GM12878 (cell line): Measurements from ENCODE around the gene IGHMBP2. TPM values are rescaled to one million over a fixed set of nuclear protein-coding genes. Genes with fewer than 3 reads are reported as not detected.

Source experiments
- ATAC-seq: fragments of 200-7000 bp; cut with Tn5 transposase; 3 replicates; pipeline ENCODE4 v1.9.1; 2020; ENCODE audit warnings: mild to moderate bottlenecking, moderate library complexity
- BruUV-seq: library from RNA; stranded (reverse); fragments of 400-500 nt; replicated peaks from 2 replicates; lab custom pipeline; 2021; lab: Mats Ljungman, UMichigan
- CTCF ChIA-PET: fragments of 300-600 bp; sonication (Branson Sonifier 250); formaldehyde crosslinking; extraction: SDS; loops from one replicate; lab custom pipeline; 2021; ENCODE audit warnings: inconsistent platforms; lab: Yijun Ruan, JAX
- POLR2A ChIA-PET: fragments of 350-600 bp; formaldehyde crosslinking; extraction: SDS; loops from one replicate; lab custom pipeline; 2021; ENCODE audit warnings: inconsistent platforms; lab: Charles Lee
- RAD21 ChIA-PET: fragments of 300-600 bp; sonication (Branson Sonifier 250); formaldehyde crosslinking; loops from one replicate; lab custom pipeline; 2023; ENCODE audit warnings: antibody characterized with exemption; ENCODE audit not compliant: unreplicated experiment; lab: Charles Lee
- SMC1A ChIA-PET: fragments of 300-600 bp; sonication (Branson Sonifier 250); formaldehyde crosslinking; loops from one replicate; lab custom pipeline; 2023; ENCODE audit not compliant: unreplicated experiment, uncharacterized antibody; lab: Charles Lee
- DNase-seq: peaks from one replicate; pipeline ENCODE4 v3.0.0-alpha.2; 2011; ENCODE audit warnings: low read depth, low spot score
- FAIRE-seq: peaks from 3 replicates; lab custom pipeline; 2011; peaks lifted over from hg19 to GRCh38; lab: Jason Lieb, UNC
- H2AFZ ChIP-seq: 2 replicates; pipeline ENCODE4 v1.6.0; 2011; ENCODE audit warnings: low read depth, low read length, control low read depth; ENCODE audit not compliant: control insufficient read depth
- H3K27ac ChIP-seq: 2 replicates; pipeline ENCODE4 v1.5.1; 2011; ENCODE audit warnings: control low read depth; ENCODE audit not compliant: control insufficient read depth, insufficient read depth
- H3K27me3 ChIP-seq, 2 experiments: replicated peaks in 1 of 2; 2 replicates each; pipeline versions ENCODE4 v1.6.0 to v1.6.1; 2011; ENCODE audit warnings: low read length in 1 of 2; ENCODE audit not compliant: control insufficient read depth in 2 of 2, insufficient read depth in 2 of 2
- H3K36me3 ChIP-seq, 2 experiments: 2 replicates each; pipeline ENCODE4 v1.5.1; 2011; ENCODE audit warnings: low read length in 1 of 2; ENCODE audit not compliant: control insufficient read depth in 2 of 2, insufficient read depth in 2 of 2
- H3K4me1 ChIP-seq: 2 replicates; pipeline ENCODE4 v1.6.1; 2011; ENCODE audit warnings: mild to moderate bottlenecking, low read length, moderate library complexity, mixed read lengths; ENCODE audit not compliant: control insufficient read depth, insufficient read depth
- H3K4me2 ChIP-seq: 2 replicates; pipeline ENCODE4 v1.6.0; 2011; ENCODE audit warnings: control low read depth; ENCODE audit not compliant: control insufficient read depth, insufficient read depth
- H3K4me3 ChIP-seq: fragments of 200-600 bp; sonication (generic); 2 replicates; pipeline ENCODE4 v1.5.1; 2016
- H3K79me2 ChIP-seq: 2 replicates; pipeline ENCODE4 v1.6.0; 2011; ENCODE audit warnings: low read length; ENCODE audit not compliant: control insufficient read depth, insufficient read depth
- H3K9ac ChIP-seq: 2 replicates; pipeline ENCODE4 v1.8.0; 2011; ENCODE audit warnings: low read length, control low read depth, mixed read lengths; ENCODE audit not compliant: control insufficient read depth, insufficient read depth
- H3K9me3 ChIP-seq: replicated peaks from 3 replicates; pipeline ENCODE4 v1.5.1; 2011; ENCODE audit warnings: mild to moderate bottlenecking, low read length; ENCODE audit not compliant: control insufficient read depth, insufficient read depth
- H4K20me1 ChIP-seq: 2 replicates; pipeline ENCODE4 v1.6.0; 2011; ENCODE audit not compliant: control insufficient read depth, insufficient read depth
- EP300 ChIP-seq, 2 experiments: fragments of 150-350 bp in 1 of 2; IDR thresholded peaks; 2 replicates each; pipeline ENCODE4 v1.6.1; 2011 to 2012; ENCODE audit warnings: low read depth in 2 of 2, low read length in 2 of 2, borderline replicate concordance in 1 of 2, improper control_type of control experiment in 1 of 2, inconsistent platforms in 1 of 2; ENCODE audit not compliant: control insufficient read depth in 1 of 2
- GABPA ChIP-seq: IDR thresholded peaks from 2 replicates; pipeline ENCODE4 v1.6.1; 2014; ENCODE audit warnings: antibody characterized with exemption, low read depth, mild to moderate bottlenecking, inconsistent platforms
- LARP7 ChIP-seq: fragments of 450-650 bp; IDR thresholded peaks from 2 replicates; pipeline ENCODE4 v1.6.1; 2017; ENCODE audit warnings: mild to moderate bottlenecking
- MTA3 ChIP-seq: IDR thresholded peaks from 2 replicates; pipeline ENCODE4 v1.6.1; 2012; ENCODE audit warnings: low read length, inconsistent platforms, borderline replicate concordance
- NFIC ChIP-seq: IDR thresholded peaks from 2 replicates; pipeline ENCODE4 v1.6.1; 2012; ENCODE audit warnings: low read depth, mild to moderate bottlenecking, inconsistent platforms, low read length, moderate library complexity
- PML ChIP-seq: IDR thresholded peaks from 2 replicates; pipeline ENCODE4 v1.6.1; 2012; ENCODE audit warnings: low read length, inconsistent platforms
- RAD51 ChIP-seq: fragments of 450-650 bp; IDR thresholded peaks from 2 replicates; pipeline ENCODE4 v1.6.1; 2016; ENCODE audit warnings: moderate library complexity, mild to moderate bottlenecking, inconsistent platforms
- SIX5 ChIP-seq: IDR thresholded peaks from 2 replicates; pipeline ENCODE4 v1.6.1; 2011; ENCODE audit warnings: mild to moderate bottlenecking, low read depth, low read length, moderate library complexity; ENCODE audit not compliant: severe bottlenecking
- SUZ12 ChIP-seq: fragments of 200-600 bp; sonication (generic); IDR thresholded peaks from one replicate; pipeline ENCODE4 v1.6.1; 2018; ENCODE audit warnings: antibody characterized with exemption, mild to moderate bottlenecking; ENCODE audit not compliant: unreplicated experiment
- TCF3 ChIP-seq: IDR thresholded peaks from 2 replicates; pipeline ENCODE4 v1.6.1; 2012; ENCODE audit warnings: low read depth, mild to moderate bottlenecking, low read length, borderline replicate concordance; ENCODE audit not compliant: insufficient read depth
- WRNIP1 ChIP-seq: IDR thresholded peaks from 2 replicates; pipeline ENCODE4 v1.6.1; 2011; ENCODE audit warnings: low read depth, low read length, improper control_type of control experiment, borderline replicate concordance
- ZNF384 ChIP-seq: IDR thresholded peaks from 2 replicates; pipeline ENCODE4 v1.6.1; 2012; ENCODE audit warnings: low read depth, mild to moderate bottlenecking, low read length, improper control_type of control experiment, borderline replicate concordance
- ZSCAN29 ChIP-seq: fragments of 450-650 bp; IDR thresholded peaks from 2 replicates; pipeline ENCODE4 v1.6.1; 2017; ENCODE audit warnings: mild to moderate bottlenecking, moderate library complexity
- WGBS: methylation state at CpG from one replicate; pipeline ENCODE4 v1.1.6; 2016; ENCODE audit warnings: low lambda C conversion rate; ENCODE audit not compliant: insufficient replicate concordance, insufficient coverage; ENCODE audit errors: missing lambda C conversion rate; 5-methylcytosine and 5-hydroxymethylcytosine counted together
- in situ Hi-C: fragments of 300-500 bp; cut with MboI; formaldehyde crosslinking; loops from 9 replicates; pipeline ENCODE4 v1.14.3; 2018; ENCODE audit warnings: mixed read lengths
- intact Hi-C: fragments of 100-400 bp; cut with micrococcal nuclease; formaldehyde crosslinking; loops from one replicate; pipeline ENCODE4 v1.14.2; 2022; ENCODE audit not compliant: unreplicated experiment
- polyA plus RNA-seq, 11 experiments: library from polyadenylated mRNA; depleted of rRNA in 4 of 11; unstranded in 6 of 11; stranded (reverse) in 5 of 11; fragments of >200 nt; fragmentation: Nextera tagmentation in 4 of 11; fragmentation: Illumina TruSeq in 1 of 11; extraction: Ambion mirVana in 4 of 11; extraction: Trizol in 1 of 11; gene quantifications; 1 replicate in 1 of 11; 2 replicates in 10 of 11; pipeline versions ENCODE4 v1.2.1 to v1.2.3, GENCODE V29; 2011 to 2016; ENCODE audit warnings: inconsistent platforms in 2 of 11, missing spikeins in 2 of 11, low read depth in 1 of 11
- total RNA-seq, 4 experiments: library from RNA; depleted of rRNA in 3 of 4; stranded (reverse); fragments of >200 nt in 3 of 4; fragmentation: Illumina TruSeq in 1 of 4; extraction: Trizol in 1 of 4; gene quantifications; 2 replicates each; pipeline versions ENCODE4 v1.2.1 to v1.2.3, GENCODE V29; 2013 to 2021
- TF ChIP-seq, protein P1 (sequence below): IDR thresholded peaks from 2 replicates; pipeline ENCODE4 v1.6.1; 2011; ENCODE audit warnings: low read depth, mild to moderate bottlenecking, low read length, moderate library complexity, borderline replicate concordance; ENCODE audit errors: extremely low read depth
- TF ChIP-seq, protein P2 (sequence below): fragments of 450-650 bp; formaldehyde crosslinking; IDR thresholded peaks from 2 replicates; pipeline ENCODE4 v1.5.0; 2022; ENCODE audit warnings: mild to moderate bottlenecking, missing genetic modification characterization
- TF ChIP-seq, protein P3 (sequence below): IDR thresholded peaks from 2 replicates; pipeline ENCODE4 v1.6.1; 2011; ENCODE audit warnings: mild to moderate bottlenecking, low read depth, low read length, moderate library complexity; ENCODE audit not compliant: insufficient replicate concordance
- TF ChIP-seq, protein P4 (sequence below): fragments of 450-650 bp; IDR thresholded peaks from 2 replicates; pipeline ENCODE4 v1.6.1; 2017; ENCODE audit warnings: antibody characterized with exemption, mild to moderate bottlenecking, moderate library complexity

IGHMBP2 gene
- total and polyA plus RNA-seq, 10 of the 15 experiments (the other 5 are each of a cell fraction or from before 2014, with no cell fraction given) = 1.4 to 20.1 (median 11.2) TPM

DNA sequence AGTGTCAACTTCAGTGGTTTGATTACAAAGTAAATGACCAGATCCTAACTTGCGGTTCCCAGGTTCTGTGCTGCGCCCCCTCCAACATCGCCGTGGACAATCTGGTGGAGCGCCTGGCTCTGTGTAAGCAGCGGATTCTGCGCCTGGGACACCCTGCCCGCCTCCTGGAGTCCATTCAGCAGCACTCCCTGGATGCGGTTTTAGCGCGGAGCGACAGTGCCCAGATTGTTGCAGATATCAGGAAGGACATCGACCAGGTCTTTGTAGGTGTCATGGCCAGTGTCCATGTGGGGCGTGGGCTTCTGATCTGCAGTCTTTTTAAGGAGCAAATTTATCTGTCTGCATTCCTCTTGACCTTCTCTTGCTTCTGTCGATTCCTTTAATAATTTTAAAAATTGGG, 11.1 kb downstream of the IGHMBP2 start:
- intact Hi-C loops = no loop called here
- no TSS peak for BruUV-seq
- no peaks in the 10 kb centered on the region for H3K79me2 ChIP-seq
- no peak for TF ChIP-seq SUZ12
- no peak for TF ChIP-seq NFIC
- no peak for TF ChIP-seq GABPA
- no peak for TF ChIP-seq TCF3
- TF ChIP-seq, protein P1, sequence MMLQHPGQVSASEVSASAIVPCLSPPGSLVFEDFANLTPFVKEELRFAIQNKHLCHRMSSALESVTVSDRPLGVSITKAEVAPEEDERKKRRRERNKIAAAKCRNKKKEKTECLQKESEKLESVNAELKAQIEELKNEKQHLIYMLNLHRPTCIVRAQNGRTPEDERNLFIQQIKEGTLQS = no peak
- TF ChIP-seq, protein P2, sequence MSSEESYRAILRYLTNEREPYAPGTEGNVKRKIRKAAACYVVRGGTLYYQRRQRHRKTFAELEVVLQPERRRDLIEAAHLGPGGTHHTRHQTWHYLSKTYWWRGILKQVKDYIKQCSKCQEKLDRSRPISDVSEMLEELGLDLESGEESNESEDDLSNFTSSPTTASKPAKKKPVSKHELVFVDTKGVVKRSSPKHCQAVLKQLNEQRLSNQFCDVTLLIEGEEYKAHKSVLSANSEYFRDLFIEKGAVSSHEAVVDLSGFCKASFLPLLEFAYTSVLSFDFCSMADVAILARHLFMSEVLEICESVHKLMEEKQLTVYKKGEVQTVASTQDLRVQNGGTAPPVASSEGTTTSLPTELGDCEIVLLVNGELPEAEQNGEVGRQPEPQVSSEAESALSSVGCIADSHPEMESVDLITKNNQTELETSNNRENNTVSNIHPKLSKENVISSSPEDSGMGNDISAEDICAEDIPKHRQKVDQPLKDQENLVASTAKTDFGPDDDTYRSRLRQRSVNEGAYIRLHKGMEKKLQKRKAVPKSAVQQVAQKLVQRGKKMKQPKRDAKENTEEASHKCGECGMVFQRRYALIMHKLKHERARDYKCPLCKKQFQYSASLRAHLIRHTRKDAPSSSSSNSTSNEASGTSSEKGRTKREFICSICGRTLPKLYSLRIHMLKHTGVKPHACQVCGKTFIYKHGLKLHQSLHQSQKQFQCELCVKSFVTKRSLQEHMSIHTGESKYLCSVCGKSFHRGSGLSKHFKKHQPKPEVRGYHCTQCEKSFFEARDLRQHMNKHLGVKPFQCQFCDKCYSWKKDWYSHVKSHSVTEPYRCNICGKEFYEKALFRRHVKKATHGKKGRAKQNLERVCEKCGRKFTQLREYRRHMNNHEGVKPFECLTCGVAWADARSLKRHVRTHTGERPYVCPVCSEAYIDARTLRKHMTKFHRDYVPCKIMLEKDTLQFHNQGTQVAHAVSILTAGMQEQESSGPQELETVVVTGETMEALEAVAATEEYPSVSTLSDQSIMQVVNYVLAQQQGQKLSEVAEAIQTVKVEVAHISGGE (CRISPR knock-in tag) = no peak
- no peak for TF ChIP-seq ZNF384
- no peak for TF ChIP-seq WRNIP1
- TF ChIP-seq, protein P3, sequence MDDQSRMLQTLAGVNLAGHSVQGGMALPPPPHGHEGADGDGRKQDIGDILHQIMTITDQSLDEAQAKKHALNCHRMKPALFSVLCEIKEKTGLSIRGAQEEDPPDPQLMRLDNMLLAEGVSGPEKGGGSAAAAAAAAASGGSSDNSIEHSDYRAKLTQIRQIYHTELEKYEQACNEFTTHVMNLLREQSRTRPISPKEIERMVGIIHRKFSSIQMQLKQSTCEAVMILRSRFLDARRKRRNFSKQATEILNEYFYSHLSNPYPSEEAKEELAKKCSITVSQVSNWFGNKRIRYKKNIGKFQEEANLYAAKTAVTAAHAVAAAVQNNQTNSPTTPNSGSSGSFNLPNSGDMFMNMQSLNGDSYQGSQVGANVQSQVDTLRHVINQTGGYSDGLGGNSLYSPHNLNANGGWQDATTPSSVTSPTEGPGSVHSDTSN = no peak
- no peak for TF ChIP-seq SIX5
- TF ChIP-seq PML = no peak
- TF ChIP-seq, protein P4, sequence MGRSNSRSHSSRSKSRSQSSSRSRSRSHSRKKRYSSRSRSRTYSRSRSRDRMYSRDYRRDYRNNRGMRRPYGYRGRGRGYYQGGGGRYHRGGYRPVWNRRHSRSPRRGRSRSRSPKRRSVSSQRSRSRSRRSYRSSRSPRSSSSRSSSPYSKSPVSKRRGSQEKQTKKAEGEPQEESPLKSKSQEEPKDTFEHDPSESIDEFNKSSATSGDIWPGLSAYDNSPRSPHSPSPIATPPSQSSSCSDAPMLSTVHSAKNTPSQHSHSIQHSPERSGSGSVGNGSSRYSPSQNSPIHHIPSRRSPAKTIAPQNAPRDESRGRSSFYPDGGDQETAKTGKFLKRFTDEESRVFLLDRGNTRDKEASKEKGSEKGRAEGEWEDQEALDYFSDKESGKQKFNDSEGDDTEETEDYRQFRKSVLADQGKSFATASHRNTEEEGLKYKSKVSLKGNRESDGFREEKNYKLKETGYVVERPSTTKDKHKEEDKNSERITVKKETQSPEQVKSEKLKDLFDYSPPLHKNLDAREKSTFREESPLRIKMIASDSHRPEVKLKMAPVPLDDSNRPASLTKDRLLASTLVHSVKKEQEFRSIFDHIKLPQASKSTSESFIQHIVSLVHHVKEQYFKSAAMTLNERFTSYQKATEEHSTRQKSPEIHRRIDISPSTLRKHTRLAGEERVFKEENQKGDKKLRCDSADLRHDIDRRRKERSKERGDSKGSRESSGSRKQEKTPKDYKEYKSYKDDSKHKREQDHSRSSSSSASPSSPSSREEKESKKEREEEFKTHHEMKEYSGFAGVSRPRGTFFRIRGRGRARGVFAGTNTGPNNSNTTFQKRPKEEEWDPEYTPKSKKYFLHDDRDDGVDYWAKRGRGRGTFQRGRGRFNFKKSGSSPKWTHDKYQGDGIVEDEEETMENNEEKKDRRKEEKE = no peak
- no peak for TF ChIP-seq EP300 (IDR thresholded peaks at IDR 0.05; ENCODE audit: borderline replicate concordance in 1 of 2, control insufficient read depth in 1 of 2, low read depth in 2 of 2, low read length in 2 of 2)
- TF ChIP-seq LARP7 = no peak
- TF ChIP-seq MTA3 = no peak
- no peak for TF ChIP-seq RAD51
- no peak for TF ChIP-seq ZSCAN29
- TF ChIP-seq, all 136 proteins: peak for 0
- WGBS = 98% methylated on average over 15 of the region's 15 CpGs
- CTCF ChIA-PET = no interaction called here
- Histone ChIP-seq H3K27ac (no peak overlapping the region), H3K9ac (no peak overlapping the region), H3K9me3 (no peaks in the 10 kb centered on the region), H3K27me3 (no peaks in the 10 kb centered on the region), H3K4me2 (no peak overlapping the region), H3K4me1 (no peaks in the 10 kb centered on the region), H3K4me3 (no peak overlapping the region), H4K20me1 (no peaks in the 10 kb centered on the region), H2AFZ (no peak overlapping the region), H3K36me3 (peaks cover 4 to 15% of the 10 kb centered on the region in 2 experiments)
- POLR2A ChIA-PET = no interaction called here
- in situ Hi-C loops = no loop called here
- SMC1A ChIA-PET = no interaction called here
- FAIRE-seq = no peak
- RAD21 ChIA-PET = no interaction called here
- no peak for DNase-seq
- ATAC-seq = no peak
